ENCODE results near the gene CSNK1D.

Gene CSNK1D

DNA sequence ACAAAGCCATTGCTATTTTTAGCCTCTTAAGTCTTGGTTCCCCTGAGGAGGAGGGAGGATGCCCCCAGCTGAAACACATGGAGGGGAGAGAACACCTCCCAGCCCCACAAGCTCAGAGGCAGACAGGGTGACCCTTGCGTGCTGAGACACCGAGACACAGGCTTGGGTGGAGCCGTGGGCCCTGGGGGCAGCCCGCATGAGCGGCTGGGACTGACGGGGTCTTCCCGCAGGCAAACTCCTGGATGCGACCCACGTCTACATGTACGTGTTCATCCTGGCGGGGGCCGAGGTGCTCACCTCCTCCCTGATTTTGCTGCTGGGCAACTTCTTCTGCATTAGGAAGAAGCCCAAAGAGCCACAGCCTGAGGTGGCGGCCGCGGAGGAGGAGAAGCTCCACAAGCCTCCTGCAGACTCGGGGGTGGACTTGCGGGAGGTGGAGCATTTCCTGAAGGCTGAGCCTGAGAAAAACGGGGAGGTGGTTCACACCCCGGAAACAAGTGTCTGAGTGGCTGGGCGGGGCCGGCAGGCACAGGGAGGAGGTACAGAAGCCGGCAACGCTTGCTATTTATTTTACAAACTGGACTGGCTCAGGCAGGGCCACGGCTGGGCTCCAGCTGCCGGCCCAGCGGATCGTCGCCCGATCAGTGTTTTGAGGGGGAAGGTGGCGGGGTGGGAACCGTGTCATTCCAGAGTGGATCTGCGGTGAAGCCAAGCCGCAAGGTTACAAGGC lies 34.9 kb downstream of the CSNK1D start:
- DNase-seq, result peak; percentile 43

GRCh38 chr17:82237746-82238471 lies 35.6 kb downstream of the CSNK1D start:
- DNase-seq, result no peak

- peak; percentile 49 for DNase-seq
Measured at GRCh38 chr17:82237083-82237745, 36.3 kb downstream of the CSNK1D start.

GRCh38 chr17:82236142-82236971 lies 37.1 kb downstream of the CSNK1D start:
- peak; percentile 36 for DNase-seq

GRCh38 chr17:82235775-82236141 lies 37.7 kb downstream of the CSNK1D start:
- no peak for DNase-seq

- no peak for DNase-seq
Measured at GRCh38 chr17:82235056-82235774, 38.3 kb downstream of the CSNK1D start.

DNA sequence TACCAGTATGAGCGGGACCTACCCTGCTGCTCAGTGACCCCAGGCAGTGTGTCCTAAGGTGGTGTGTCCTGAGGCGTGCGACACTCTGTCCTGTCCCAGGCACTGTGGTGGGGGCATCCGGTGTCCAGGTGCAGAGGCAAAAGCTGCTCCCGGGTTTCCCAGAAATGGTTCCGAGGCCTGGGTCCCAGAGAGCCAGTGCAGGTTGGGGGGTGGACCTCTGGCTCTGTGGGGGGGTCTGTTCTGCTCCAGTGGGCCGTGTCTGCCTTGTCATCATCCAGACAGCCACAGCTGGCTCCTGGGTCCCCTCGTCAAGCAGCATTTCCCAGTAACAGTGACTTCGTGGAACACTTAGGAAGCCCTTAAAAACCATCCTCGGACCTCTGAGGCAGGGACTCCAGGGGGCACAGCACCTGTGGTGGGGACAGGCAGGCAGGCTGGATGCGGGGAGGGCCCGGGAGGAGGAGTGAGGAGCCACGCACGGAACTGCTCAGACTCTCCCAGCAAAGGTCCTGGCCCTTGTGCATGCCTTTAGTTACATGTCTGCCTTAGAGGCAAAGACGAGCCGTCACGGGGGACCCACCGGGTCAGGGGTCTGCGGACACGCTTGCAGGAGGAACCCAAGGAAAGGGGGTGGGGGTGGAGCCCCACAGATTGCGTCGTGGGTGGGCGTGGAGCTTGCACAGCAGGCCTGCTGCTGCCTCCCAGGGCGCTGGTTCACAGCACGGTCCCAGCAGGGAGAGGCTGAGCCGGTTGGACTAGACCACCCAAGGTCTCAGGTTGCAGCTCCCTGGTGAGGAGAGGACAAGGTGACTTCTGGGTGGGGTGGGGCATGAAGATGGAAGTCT lies 39.1 kb downstream of the CSNK1D start:
- no peak for DNase-seq

- no peak for DNase-seq
Measured at GRCh38 chr17:82232876-82233785, 40.4 kb downstream of the CSNK1D start.

DNA sequence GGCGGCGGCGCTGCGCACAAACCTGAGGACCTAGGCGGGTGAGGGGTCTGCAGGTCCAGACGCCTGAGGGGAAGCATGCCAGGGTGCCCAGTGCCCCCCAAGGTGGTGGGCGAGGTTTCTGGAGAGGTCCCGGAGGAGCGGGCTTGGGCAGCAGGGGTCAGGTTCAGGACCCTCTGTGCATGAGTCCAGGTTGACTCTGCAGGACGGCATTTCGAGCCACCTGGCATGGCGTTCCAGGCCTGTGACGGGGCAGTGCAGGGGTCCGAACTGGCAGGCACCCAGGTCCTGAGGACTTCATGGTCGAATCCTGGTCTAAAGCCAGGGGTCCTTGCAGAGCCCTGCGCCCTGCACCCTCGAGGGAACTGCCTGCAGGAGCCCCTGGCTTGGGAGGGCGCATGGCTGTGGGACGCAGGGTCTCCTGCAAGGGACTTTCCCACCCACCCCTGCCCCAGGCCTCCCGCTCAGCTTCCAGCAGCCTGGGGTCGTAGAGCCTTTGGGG lies 41.1 kb downstream of the CSNK1D start:
- DNase-seq, result no peak

GRCh38 chr17:82231562-82232321 lies 41.8 kb downstream of the CSNK1D start:
- no peak for DNase-seq

DNA sequence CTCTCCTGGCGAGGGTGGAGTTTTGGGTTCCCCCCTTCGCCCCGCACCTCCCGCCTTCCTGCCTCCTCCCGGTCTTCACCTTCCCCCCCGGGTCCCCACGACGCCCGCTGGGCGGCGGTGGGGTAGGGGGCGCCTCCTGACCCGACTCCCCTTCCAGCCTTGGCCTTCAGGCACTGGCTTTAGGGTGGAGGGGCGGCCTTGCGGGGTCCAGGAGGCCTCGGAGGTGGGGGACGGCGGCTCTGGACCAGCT lies 42.3 kb downstream of the CSNK1D start:
- DNase-seq, result no peak

DNA sequence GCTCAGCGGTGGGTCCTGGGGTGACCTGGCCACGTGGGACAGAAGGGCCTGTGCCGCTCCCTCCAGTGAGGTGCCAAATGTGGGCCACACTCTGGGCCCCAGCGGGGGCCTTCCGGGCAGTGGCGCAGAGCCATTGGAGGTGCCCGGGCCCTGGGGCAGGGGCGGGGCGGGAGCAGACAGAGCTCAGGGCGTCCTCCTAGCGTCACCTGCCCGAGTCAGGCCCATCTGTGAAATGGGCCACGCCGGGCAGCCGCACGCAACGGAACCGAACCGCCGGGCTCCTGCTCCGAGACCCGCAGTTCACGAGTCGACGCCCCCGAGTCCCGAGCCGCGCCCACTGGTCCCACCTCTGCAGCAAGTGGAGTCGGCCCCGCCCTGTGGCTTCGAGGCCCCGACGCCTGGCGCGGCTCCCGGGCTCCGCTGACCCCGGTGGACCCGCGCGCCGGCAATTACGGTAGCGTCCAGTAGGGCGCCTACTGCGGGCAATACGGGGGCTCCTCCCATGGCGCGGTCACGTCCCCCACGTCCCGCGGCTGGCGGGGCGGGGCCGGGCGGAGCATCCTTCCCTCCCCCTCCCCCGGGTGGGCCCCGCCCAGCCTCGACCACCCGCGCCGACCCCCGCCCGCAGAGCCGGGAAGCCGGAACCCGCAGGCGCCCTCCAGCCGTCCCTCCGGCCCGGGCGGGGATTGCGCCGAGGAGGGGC lies 42.7 kb downstream of the CSNK1D start:
- DNase-seq, result peak; percentile 49

DNA sequence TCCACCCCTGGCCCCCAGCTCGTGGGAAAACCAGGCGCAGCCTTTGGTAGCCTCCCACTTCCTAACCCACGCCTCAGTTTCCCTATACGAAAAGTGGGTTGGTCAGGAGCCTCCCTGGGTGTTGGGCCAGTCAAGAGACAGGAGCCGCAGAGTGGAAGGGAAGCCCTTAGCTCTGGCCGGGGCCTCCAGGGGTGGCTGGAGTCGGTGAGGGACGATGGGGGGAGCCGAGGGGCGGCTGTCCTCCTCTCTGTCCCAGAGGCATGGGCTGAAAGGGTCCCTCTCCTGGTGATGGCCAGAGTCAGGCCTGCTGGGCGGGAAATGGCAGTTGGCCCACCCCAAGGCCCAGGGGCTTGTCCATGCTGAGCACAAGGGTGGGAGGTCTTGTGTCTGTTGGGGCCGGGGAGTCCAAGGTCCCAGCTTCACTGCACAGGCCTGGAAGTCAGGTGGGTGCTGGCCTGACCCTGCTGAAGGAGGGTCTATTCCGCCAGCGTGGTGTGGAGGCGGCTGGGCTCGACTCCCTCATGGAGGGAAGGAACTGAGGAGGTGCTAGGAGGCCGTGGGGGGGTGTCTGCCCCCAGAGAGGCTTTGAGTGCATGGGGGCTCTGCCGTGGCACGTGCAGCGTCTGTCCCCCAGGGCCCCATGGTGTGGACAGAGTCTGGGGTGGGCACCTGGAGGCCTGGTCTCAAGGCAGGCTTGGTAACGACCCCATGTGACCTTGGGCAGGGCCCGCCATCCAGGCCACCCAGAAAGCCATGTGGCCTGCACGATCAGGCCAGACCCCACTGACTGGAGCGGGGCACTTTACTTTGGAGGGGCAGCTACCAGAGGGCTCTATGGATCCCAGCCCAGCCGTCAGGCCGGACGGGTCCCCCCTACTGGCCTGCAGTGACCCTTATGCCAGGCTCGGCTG lies 43.5 kb downstream of the CSNK1D start:
- no peak for DNase-seq

DNA sequence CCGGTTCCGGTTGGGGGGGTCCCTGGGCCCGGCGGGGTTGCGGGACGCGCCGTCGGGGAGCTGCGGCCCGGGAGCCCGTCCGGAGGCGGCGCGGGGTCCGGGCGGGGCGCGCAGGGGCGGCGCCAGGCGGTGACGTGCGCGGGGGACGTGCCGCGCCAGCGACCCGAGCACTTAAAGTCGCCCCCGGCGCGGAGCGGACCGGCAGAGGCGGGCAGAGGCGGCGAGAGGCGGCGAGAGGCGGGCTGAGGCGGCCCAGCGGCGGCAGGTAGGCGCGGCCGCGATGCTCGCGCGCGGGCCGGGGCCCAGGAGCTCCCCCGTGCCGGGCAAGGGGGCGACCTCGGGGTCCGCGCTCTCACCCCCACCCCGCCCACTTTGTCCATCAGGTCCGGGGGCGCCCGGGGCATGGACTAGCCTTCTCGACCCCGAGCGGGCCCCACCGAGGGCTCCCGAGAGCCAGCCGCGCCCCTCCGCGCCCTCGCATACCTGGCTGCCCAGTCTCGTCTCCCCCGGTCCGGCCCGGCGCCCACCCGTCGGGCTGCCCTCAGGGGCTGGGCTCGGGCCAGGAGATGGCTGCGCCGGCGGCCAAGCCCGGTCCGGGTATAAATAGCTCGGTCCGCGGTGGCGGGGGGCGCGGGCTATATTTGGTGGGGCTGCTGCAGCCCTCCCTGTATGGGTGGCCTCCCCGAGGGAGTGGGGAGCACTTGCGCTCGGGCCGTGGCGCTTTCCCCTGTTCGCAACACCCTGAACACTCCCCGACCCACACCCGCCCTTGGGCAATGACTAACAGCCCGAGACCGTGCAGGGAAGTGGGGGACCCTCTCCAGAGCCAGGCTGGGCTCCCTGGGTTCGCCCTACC lies 44.4 kb downstream of the CSNK1D start, which contains the start of gene SLC16A3:
Gene SLC16A3, plus strand, starts transcription at position 201 of the 856 bp plus-strand sequence. CDS start 6,967 bp downstream, outside the sequence.
- peak; percentile 63 for DNase-seq

- peak; percentile 46 for DNase-seq
Measured at GRCh38 chr17:82228278-82228841, 45.1 kb downstream of the CSNK1D start.

DNA sequence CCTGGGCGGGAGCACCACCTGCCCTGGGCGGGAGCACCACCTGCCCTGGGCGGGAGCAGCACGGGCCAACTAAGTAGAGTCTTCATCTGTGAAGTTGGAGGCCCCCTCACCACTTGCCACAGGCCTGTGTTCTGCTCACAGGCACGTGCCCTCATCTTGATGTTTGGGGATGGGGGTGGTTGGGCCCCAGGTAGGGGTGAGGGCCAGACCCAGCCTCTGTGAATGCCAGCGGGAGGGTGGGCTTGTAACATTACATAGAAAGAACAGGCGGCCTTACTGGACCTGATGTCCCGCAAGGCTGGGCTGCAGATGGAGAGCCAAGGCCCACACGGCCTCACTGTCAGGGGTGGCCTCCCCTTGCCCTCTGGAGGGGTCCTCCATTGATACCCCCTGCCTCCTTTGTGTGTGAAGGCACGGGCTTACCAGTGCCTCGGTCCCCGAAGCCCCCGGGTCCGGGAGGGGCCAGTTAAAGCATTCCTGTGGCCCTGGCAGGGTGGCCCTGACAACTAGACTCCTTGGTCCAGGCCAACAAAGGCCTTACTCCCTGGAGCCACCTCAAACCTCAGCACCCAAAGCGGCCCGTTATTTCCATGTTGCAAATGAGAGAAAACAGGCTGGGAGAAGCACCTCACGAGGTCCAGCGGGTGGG lies 45.7 kb downstream of the CSNK1D start:
- DNase-seq, result no peak
